CD4-positive, alpha-beta T cell treated with Interleukin-2 at 100 ng/mL for 4 hours (primary cell): ENCODE results near the gene SLF1.

ENCODE experiments used
- DNase-seq: peaks from one replicate; pipeline ENCODE4 v3.0.0-alpha.2; 2020; ENCODE audit warnings: low spot score

Gene SLF1

DNA sequence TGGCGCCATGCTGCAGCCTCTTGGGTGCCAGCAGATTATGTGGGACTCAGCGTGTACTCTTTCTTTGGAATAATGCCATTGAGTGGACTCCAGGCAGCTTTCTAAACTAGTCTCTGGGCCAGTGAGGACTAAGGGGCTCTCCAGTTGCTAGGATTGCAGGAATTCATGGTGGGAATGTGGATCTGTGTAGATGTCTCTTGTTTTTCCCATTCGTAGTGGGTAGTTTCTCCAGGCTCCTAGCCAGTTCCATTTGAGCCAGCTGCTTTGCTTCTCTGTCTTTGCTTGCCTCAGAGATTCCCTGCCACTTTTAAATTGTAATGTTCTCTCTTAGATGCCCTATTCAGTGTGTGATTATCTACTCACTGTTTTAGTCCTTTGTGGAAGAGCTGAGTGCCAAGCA lies 42.6 kb downstream of the SLF1 start:
- no peak for DNase-seq

DNA sequence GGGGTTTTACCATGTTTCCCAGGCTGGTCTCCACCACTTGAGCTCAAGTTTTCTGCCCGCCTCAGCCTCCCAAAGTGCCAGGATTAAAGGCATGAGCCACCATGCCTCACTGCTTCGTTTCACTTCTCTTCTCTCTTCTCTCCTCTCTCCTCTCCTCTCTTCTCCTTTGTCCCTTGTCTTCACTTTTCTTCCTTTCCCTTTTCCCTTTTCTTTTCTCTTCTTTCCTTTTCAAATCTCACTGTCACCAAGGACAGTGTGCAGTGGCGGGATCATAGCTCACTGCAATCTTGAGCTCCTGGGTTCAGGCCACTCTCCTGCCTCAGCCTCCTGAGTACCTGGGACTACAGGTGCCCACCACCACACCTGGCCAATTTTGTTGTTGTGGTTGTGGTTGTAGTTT lies 49.5 kb downstream of the SLF1 start:
- DNase-seq = no peak

DNA sequence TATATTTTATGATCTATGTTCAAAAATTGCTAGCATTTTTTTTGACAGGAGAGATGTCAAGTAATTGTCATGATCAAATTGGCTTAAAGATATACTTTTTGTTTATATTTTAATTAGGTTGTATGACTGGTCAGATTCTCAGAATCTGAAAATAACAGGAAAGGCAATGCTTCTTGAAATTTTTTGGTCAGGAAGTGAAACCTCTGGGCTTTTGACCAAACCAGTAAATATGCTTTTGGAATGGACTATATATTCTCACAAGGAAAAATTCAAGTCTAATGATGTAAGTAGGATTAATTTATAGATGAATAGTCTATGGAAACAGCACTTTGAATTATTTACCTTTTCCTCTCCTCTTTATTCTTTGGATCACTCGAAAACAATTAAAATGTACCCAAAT lies 52.3 kb downstream of the SLF1 start:
- DNase-seq = no peak

DNA sequence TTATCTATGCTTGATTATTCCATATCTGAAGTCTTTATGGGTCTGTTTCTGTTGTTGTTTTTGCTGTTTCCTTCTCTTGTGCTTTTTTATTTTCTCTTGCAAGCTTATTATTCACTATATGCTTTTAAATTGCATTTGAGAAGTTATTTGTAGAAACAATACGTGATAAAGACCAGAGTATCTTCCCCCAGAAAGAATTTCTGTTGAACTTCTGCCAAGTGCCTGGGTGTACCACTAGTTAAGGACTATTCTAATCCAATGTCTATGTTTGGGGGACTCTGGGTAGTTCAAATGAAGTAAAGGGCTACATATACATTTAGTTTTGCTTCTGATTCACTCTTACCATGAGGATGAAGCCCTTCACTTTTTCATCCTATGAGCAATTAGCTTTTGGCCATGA lies 54.3 kb downstream of the SLF1 start:
- no peak for DNase-seq

DNA sequence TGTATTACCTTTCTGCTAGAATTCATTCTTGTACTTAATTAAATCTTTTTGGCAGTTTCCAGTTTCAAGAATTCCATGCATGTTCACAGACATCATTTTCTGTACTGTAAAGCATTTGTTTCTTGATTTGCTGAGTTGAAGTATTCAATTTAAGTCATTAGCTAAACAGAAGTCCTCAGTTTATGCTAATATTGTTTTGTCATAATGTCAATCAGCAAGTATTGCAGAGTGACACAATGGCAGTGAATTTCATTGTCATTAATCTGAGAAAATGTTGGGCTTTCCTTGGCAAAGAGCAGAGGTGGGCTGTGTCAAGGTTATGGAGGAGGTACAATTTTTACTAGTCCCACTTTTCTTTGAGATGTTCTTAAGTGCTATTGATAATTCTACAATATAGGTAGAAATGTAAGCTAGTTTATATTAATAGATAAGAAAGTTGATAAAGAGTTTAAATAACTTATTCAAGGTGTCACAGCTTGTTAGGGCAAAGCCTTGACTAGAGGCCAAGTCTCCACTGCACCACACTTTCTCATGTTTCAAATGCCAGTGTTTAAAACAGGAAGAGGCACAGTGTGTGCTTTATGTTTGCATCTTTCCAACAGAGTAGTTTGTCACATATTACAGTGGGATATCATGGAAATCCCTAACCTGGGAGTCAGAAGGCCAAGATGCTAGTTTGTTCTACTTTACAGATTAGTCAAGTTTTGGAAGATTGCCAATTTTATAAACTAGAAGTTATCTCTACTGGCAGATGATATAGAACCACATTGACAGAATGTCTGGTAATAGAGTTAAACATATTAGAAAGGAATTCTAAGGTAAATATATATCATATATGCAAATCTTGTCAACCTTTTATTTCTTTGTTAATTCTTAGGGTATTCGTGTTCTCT lies 56.3 kb downstream of the SLF1 start:
- no peak for DNase-seq

DNA sequence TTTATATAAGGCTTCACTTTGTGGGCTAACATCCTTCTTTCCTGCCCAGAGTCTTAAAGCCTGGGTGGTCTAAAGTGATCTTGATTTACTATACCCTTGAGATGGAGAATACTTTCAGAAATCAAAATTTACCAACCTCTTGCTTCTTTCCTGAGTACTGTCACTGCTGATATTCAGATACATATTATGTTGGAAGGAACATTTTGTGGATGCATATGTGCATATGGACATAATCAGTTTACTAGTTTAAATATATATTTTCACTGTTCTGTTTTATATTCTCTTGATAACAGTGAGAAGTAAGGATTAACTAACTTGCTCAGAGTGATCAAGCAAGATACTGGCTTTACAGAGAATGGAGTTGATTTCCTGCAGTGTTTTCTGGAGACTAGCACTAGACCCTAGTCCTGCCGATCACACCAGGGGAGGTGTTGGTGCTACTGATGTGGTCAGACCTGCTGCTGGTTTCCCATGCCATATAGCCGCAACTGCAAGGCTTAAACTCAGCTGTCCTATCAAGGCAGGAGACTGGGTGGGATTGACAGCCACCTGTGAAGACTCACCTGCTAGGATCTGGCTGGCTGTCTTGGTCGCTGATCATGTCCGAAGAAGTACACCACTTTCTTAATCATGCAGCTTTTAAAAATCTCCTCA lies 57.6 kb downstream of the SLF1 start:
- DNase-seq = no peak

DNA sequence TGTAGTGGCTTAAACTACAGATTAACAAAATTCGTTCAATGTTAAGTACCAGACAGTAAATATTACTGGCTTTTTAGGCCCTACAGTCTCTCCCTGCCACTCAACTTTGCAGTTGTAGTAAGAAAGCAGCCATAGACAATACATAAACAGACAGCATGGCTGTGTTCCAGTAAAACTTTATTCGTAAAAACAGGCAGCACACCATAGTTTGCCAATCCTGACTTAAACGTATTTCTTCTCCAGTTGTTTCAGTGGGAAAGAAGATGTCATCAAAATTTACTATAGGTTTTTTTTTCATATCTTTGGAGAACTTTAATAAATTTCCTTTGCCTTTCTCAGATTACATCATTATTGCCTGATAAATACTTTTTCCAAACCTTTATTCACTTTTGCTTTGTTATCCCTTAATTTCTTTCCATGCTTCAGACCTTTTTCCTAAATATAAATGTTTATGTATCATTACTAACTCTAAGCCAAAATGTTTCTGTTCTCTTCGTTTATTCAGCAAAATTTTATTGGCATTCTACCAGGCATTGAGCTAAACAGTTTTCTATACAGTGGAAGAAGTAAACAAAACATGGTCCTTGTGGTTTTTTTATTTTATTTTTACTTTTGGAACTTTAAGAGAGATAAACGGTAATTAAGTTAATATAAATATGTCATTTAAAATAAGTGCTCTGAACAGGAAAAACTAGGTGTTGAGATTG lies 64.5 kb downstream of the SLF1 start:
- DNase-seq = no peak

DNA sequence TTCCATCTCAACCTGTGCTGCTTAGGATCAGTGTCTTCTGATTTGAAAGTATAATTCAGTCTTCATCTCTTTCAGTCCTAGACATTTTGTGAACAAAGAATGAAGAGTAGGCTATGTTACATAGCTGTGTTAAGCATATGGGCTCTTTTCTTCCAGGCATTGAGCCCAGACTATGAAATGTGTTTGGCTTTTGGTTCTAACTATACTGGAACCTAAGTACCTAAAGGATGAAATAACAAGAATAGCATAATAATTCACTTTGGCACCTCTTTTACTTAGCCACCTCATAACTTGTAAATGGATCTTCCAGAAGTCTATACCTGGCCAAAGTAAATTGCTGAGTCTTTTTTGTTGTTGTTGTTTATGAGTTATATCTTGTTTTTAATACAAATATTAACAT lies 71.4 kb downstream of the SLF1 start:
- DNase-seq = no peak

DNA sequence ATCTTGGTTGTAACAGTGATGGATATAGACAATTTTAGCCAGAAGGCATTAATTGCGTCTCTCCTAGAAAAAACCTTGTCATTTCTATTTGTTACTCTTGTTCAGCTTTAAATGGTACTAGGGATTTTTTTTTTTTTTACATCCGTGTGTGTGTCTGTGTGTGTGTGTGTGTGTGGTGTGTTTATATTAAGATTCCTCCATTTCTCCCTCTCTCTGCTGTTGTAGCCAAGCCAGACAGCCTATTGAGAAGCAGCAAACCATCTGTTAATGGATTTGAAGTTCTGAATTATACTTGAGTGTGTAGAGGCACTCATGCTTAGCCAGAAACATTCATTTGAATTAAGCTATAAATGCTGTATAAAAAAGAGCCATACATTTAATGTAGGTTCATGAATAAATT lies 72.3 kb downstream of the SLF1 start:
- DNase-seq = no peak

DNA sequence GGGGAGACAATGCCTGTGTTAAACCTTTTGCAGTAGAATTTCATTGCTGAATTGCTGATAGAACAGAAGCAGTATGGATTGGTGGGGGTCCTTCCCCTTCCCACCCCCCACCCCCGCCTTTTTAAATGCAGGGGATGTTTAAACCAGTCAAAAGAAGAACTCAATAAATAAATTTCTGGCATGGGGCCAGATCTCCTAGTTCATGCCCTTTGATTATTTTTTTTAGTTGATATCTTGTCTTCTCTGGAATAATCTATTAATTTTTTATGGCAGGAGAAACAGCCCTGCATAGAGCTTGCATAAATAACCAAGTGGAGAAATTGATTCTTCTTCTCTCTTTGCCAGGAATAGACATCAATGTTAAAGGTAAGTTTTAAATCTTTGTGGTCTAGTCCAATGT lies 72.8 kb downstream of the SLF1 start:
- no peak for DNase-seq

DNA sequence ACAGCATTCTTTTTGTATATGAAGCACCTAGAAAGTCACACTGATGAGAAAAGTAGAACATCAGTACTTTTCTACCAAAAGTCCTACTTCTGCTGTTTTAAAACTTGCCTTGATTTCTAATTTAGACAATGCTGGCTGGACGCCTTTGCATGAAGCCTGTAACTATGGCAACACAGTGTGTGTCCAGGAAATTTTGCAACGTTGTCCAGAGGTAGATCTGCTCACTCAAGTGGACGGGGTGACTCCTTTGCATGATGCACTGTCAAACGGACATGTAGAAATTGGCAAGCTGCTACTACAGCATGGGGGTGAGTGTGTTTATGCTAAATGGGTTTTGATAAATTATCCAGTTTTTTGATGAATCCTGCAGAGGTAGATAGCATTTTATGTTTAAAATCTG lies 73.5 kb downstream of the SLF1 start:
- DNase-seq = no peak

DNA sequence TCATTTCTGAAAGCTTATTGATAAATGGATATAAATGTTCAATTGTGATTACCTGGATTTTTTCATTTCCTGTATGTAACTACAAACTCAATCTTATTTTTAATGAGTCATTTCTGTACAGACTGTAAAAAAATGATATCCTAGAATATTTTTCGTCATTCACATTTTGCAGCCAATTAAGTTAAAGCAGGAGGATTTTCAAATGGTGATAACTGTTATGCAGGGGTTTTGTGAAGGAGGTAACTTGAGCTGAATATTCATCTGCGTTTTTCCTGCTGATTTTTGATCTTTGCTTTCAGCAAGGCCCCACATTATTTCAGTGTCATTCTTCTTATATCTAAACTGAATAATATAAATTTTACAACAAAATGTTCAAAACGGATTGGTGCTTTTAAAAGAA lies 74.1 kb downstream of the SLF1 start:
- DNase-seq = no peak

DNA sequence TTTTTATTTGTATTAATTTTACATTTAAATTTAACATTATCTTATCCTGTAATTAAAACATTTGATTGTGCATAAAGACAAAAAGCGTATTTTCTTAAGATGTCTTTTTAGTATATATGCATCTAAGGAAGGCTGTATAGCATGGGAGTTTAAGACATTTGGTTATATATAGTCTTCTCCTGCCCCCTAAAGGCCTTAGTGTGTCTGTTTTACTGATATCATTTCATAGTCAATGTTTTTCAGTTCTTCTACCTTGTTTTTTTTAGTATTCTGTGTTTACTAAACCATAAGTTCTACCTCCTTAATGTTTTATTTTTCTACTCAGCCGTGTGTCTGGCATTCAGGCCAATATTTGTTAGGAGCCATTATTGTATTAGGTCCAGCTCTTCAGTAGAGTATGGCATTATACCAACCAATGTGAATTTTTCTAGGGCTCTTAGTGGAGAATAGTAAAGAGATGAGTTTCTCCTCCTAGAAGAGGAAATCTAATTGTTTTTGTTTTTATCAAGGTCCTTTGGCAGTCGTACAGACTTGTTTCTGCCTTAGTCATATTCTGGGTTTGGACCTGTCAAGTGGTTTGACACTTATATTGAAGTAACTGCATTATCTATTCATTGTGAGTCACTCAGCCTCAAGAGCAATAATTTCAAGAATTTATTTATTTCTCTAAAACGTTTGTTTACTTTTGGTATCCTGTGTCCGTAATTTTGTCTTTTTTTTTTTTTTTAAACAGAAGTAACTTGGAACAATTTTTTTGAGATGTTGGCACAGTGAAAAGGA lies 74.8 kb downstream of the SLF1 start:
- DNase-seq = peak; percentile 45

DNA sequence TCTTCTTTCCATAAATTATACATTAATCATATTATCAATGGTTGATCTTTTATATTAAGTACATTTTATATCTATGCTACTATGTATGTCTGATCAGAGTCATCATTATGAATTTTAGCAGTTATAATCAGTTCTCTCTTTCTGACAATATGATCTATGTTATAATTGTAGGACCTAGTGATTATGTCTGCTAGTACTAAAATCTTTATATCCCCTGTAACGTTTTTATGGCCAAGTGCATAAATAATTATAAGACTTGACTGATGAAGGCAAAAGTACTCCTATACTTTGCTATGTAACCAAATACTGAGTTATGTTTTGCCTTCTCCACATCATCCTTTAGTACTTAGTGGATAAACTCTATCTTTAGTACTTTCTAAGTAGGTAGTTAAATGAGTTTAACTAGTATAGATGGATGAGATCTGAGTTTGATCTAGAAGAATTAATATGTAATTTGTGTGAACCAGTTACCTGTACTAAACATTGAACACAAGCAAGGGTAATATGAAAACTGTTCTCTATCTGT lies 75.4 kb downstream of the SLF1 start:
- no peak for DNase-seq

DNA sequence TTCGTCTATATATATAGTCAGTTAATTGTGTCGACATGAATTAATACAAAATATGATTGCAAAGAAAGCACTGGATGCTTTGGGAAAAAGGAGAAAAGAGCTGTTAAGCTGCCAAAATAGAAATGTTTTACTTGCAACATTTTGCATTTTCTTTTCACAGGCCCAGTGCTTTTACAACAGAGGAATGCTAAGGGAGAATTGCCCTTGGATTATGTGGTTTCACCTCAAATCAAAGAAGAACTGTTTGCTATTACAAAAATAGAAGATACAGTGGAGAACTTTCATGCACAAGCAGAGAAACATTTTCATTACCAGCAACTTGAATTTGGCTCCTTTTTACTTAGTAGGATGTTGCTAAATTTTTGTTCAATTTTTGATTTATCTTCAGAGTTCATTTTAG lies 76.2 kb downstream of the SLF1 start:
- DNase-seq = no peak

DNA sequence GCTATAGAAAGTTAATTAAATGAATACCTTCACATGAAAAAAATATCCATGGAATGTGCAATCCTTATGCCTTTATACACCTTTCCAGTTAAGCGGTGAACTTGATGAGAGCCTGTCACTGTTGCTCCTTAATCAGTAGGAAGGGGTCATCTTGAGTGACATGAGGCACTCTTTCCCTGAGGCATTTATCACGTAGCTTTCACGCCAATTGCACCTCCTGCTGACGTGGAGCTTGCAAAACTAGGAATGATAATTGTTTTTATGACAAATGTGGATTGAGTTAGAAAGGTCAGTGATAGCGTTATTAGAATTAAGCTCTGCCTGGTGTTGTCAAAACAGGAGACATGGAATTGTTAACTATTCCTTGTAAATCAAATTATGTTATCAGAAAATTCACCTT lies 79.7 kb downstream of the SLF1 start:
- DNase-seq = no peak

DNA sequence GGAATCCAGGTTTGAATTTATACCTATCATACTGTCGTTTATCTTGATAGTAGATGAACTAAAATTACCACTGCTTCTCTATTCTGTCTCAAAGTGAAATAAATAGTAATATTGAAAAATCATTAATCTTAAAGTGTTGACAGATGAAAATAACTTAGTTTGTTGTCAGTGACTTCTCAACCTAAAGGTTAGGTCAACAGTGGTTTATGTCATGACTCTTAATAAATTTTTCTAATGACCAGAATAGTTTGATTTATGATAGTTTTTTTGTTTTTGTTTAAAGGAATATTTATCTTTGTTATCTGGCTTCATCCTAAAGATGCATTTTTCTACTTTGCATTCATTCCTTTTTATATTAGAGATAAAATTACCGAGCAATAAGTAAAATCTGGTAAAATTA lies 81.1 kb downstream of the SLF1 start:
- no peak for DNase-seq

DNA sequence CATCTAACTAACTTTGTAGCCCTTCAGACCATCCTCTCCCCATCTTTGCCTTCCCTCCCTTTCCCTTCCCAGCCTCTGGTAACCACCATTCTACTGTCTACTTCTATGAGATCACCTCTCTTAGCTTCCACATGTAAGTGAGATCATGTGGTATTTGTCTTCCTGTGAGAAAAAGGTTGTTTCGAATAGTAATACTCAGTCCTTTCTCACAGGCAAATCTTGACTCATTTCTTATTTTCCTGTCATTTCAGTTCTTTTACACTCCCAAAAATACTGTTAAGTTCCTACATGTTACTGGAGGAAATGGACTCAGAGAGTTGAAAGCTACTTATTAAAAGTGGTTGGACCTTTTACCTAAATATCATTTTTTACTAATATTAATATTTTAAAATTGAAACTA lies 82.1 kb downstream of the SLF1 start:
- DNase-seq = peak; percentile 8

DNA sequence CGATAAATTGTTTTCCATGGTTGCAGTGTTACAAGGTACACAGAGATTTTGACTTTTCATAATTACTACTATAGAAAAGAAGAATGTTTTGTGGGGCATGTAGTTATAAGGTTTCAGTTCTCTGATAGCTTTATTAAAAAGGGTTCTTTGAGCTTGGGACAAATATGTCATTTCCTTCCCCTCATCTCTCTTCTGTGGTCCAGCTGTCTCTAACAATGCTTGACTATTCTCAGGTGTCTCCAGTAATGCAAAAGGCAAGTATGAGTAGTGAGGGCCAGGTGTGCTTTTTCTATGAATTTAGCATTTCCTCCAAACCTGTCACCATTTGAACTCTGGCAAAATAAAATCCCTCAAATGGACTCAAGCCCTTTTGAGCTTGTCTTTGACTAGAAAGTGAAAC lies 84.3 kb downstream of the SLF1 start:
- DNase-seq = no peak

DNA sequence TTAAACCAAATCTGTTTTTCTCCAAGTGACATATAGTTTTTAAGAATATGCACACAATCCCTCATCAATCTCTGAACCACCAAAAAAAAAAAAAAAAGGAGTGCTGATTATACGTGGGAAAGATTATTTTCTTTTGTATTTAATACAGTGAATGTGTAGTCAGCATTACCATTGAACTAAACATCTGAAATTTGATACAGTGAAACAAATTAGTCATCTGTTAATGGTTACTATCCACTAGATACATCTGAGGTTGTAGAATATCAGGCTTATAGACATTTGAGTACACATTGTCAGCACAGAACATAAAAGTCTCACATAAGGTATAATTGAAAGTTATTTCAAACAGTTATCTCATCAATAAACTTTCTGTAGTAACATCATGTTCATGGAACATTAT lies 87.0 kb downstream of the SLF1 start:
- DNase-seq = no peak

DNA sequence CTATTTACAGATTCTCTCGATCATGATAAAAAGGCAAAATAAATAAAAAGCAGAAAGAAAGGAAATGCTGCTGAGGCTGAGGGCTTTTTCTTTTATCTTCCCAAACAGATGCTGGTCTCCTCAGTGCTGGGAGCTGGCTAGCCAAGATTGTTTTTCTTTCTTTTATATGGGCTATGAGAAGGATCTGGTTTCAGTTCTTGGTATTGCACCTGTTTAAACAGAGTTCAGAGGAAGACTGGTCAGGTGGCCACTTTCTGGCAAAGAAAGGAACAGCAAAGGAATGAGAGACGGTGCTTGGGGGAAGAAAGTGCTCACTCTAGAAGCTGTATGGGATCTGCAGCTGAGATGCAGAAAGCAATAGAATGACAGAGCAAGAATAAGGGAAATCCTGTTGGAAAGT lies 88.9 kb downstream of the SLF1 start:
- no peak for DNase-seq

DNA sequence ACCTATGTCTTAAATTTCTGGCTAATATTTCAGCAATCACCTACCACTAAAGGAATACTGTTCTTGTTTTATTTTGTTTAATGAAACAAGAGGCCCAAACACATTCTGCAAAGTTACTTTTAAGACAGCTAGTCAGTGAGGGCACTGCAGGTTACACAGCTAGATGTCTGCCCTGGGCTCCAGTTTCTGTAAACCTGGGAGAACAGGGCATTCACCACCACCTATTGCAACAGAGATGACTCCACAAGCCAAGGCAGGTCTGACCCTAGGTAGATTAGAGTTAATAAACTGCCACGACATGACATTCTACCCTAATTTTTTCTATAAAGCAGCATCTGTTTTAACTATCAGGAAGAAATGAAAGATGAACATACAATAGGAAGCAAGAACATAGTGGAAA lies 90.8 kb downstream of the SLF1 start:
- no peak for DNase-seq
